Measurements from ENCODE around the gene BCAN. TPM values are rescaled to one million over a fixed set of nuclear protein-coding genes. Genes with fewer than 3 reads are reported as not detected.
"Not testable (repeated sequence)": the region's sequence is repeated elsewhere in the genome, so short reads cannot be mapped to it uniquely, and the experiment has no call there.

Gene BCAN
- total RNA-seq, 1 donor from 2014 or later: not detected

DNA sequence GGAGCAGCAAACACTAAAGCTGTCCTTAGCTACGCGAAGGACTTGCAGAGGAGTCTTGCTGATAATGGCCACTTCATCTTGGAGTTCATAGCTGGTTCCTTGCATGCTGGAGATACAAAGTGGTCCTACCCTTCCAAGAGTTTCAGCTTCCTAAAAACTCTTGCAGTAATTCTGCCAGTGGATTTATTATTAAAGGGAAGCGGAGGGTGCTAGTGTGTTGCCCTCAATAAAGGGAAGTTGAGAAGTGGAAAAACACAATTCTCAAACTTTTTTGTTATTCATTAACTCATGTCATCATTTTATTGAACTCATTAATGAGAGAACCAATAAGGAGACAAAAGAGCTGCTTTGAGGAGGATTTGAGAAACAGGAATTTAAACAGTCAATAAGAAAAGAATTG is 29.3 kb upstream of the BCAN start:
- intact Hi-C loops (cut with micrococcal nuclease): no loop called here

DNA sequence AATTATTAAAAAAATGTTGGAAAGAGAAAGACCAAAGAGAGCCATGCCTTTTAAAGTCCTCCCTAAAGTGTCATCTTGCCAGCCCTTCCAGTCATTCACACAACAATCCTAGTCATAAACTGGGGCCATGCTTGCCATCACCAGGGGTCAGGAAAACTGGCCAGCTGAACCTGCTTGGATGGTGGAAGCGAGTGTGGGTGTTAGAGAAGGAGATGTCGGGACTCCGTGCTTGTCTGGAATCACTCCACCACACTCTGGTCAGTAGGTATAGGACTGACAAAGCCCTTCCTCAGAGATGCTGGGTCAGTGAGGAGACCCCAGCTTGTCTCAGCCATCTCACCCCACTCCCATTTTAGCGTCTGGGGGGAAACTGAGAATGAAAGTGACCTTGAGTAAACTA is 26.0 kb upstream of the BCAN start:
- intact Hi-C loops (cut with micrococcal nuclease): no loop called here

DNA sequence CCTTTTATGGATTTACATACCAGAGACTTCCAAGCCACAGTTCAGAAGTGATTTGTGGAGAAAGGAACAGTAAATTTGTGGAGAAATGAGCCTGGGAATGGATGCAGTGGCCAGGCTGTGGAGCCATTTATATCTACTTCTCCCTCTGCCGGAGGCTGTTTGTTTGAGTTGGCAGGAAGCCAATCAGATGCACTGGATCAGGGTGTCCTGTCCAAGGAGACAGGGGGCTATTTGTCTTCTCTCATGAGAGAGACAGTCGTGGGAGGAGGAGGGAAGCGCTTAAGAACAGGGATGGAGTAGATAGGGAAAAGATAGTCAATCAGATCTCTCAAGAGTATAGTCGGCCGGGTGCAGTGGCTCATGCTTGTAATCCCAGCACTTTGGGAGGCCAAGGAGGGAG is 25.5 kb upstream of the BCAN start:
- intact Hi-C loops (cut with micrococcal nuclease): no loop called here

DNA sequence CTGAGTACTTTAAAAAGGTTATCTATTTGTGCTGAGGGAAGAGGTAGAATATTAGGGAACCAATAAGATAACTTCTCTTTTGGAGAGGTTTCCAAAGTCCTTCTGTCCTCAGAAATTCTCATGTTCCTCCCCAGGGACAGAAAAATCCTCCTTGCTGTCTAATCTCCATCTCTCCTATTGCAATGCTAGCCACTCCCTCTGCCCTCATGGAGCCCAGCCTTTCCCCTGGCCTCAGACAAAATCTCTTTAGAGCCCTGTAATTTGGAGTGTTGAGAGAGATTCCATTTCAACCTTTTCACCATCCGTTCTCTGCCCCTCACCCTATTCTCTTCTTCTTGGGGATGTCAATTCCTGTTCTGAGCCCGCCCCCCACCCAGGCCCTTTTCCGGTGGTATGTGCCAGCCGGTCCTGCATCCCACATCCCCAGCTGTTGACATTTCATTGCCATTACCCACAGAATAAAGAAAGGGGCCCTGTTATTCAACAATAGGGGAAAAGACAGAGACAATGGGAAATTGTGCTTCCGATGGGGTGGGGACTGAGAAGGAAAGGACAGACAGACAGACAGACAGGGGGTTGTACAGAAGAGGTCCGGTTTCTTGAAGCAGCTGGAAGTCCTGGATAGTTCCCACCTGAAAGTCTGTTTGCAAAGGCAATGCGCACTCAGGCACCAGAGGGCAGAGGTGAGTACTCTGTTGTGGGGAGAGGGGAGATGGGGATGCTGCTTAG is 22.9 kb upstream of the BCAN start, which contains the start of gene HAPLN2:
Gene HAPLN2, plus strand, starts transcription at position 563 of the 729 bp plus-strand sequence. CDS start 4,076 bp downstream, outside the sequence.
- intact Hi-C loops (cut with micrococcal nuclease): no loop called here

DNA sequence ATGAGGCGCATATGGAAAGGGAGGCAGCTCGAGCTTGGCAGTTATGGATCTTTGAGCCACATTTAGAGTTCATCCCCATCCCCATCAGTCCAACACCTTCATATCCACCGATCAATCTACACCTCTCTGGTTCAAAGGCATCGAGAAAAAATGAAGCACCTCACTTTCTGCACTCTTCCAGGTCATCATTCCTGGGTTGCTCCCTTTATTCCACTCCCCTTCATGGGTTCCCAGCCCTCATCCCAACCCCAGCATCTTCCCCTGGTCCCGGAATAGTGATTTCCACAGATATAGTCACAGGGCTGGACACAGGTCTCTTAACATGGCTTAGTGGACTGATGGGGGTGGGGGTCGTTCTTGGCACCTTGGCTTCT is 22.3 kb upstream of the BCAN start:
- intact Hi-C loops (cut with micrococcal nuclease): no loop called here

DNA sequence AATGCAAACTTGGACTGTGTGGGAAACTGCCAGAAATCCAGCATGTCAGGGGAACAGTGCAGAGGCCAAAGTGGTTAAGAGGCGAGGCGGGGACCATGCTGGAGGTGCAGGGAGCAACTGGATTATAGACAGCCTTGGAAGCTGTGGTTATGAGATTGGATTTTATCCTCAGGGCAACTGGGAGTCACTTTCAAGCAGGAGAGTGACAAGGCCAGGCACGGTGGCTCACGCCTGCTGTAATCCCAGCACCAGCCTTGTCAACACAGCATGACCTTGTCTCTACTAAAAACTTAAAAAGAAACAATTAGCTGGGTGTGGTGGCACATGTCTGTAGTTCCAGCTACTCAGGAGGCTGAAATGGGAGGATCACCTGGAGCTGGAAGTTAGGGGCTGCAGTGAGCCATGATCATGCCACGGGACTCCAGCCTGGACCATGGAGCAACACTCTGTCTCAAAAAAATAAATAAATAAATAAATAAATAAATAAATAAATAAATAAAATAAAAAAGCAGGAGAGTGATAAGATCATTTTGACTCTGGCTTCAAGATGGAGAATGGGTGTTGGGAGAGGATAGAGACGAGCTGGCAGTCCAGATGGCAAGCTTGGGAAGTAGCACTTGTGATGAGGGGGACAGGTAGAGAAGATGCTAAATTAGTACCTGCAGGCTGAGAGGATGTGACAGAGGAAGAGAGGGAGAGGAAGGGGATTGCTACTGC is 19.2 kb upstream of the BCAN start:
- intact Hi-C loops (cut with micrococcal nuclease): no loop called here

DNA sequence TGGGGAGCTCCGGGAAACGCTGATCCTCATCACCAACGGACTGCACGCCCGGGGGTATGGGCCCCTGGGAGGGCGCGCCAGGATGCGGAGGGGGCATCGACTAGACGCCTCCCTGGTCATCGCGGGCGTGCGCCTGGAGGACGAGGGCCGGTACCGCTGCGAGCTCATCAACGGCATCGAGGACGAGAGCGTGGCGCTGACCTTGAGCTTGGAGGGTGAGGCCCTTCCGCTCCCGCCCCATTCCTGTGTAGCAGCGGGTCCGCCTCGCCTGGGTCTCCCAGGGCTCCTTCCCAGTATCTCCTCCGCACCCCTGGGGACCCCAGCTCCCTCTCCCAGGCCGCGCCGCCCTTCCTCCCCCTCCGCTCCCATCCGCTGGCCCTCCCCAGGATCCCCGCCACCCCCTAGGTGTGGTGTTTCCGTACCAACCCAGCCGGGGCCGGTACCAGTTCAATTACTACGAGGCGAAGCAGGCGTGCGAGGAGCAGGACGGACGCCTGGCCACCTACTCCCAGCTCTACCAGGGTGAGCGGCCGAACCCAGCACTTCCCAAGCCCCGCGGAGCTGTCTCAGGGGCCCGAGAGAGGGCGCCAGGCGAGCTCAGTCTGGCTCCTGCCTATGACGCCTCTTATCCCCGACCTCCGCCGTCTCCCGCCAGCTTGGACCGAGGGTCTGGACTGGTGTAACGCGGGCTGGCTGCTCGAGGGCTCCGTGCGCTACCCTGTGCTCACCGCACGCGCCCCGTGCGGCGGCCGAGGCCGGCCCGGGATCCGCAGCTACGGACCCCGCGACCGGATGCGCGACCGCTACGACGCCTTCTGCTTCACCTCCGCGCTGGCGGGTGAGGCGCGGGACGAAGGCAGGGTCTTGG is 17.7 kb upstream of the BCAN start:
- intact Hi-C loops (cut with micrococcal nuclease): loop anchor here (1.0 kb wide), 1 partner anchor 144 kb away; no protein-coding TSS in a partner anchor

DNA sequence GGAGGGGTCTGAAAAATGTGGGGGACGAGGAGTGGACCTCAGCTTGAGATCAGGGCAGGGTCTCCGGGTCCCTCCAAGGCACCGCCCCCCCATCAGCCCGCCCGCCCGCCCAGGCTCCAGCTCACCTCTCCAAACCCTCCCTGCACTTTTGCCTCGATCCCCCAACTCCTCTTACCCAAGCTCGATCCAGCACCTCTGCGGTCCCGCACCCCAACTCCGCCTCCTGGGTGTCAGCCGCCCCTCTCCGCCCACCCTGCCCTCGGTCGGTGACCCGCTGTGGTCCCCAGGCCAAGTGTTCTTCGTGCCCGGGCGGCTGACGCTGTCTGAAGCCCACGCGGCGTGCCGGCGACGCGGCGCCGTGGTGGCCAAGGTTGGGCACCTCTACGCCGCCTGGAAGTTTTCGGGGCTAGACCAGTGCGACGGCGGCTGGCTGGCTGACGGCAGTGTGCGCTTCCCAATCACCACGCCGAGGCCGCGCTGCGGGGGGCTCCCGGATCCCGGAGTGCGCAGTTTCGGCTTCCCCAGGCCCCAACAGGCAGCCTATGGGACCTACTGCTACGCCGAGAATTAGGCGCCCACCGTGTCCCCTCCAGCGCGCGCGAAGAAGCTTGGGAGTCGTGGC is 17.0 kb upstream of the BCAN start:
- intact Hi-C loops (cut with micrococcal nuclease): loop anchor here (1.0 to 5.0 kb wide), 2 partner anchors 143 to 267 kb away; partner anchors contain the start of gene PEAR1

DNA sequence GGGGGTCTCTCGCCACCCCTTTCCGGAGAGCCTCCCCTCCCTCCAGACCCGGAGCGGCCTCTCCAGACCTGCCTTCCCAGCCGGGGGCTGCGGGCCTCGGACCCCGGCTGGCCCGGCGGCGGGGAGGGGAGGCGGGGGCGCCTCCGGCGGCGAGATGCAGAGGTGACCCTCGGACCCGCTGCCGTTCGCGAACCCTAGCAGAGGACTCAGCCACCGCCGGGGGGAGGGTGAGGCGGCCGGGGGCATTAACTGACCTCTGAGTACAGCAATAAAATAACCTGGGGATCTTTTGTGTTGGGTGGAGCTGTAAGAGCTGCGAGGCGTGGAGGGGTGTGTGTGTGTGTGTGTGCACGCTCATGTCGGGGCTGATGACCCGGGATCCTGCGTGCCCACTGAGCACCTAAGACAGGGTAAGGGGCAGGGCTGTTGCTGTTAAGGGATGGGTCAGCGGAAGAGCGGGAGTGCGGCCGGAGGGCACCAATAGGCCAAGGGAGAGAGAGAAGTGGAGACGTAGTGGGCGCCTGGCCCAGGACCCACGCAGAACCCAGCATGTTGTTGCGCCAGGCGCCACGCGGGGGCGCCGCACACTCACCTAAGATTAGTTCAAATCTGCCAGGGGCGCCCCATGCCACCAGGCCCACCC is 16.4 kb upstream of the BCAN start:
- intact Hi-C loops (cut with micrococcal nuclease): loop anchor here (1.0 to 5.0 kb wide), 5 partner anchors 17 to 267 kb away; partner anchors contain the start of genes BCAN and PEAR1

DNA sequence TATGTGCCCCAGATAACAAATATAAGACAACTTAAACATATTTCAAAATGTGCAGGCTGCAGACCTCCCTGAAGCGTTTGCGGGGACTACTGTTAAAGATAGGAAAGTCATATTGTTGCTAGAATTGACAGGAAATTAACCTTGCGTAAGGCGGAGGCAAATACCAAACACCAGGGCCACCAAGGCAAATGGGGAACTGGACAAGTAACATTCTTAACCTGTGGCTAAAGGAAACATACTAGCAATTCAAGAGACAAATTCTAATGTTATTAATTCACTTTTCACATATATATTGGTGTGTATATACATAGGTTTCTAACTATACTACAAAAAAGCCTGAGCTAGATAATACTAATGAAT is 15.9 kb upstream of the BCAN start:
- intact Hi-C loops (cut with micrococcal nuclease): loop anchor here (1.0 to 5.0 kb wide), 5 partner anchors 17 to 266 kb away; partner anchors contain the start of genes BCAN and PEAR1

DNA sequence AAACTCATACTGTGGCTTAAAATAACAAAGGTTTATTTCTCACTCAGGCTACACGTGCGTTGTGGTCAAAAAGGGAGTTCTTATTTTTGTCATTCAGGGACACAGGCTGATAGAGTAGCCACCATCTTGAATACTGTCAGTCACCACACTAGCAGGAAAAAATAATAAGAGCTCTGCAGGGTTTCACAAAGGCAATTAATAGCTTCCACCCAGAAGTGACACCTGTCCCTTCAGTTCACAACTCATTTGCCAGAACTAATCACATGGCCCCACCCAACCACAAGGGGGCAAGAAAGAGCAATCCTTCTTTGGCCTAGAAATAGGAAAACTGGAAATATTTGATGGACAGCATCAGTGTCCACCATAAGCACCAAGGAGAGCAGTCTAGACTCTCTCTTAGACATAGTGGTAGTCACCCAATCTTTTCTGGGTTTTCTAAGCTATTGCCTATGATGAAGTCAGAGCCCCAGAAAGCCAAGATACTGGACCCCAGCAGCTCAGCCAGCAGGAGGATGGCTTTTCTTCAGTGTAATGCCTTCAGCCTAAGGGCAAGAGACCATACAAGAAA is 14.5 kb upstream of the BCAN start:
- intact Hi-C loops (cut with micrococcal nuclease): loop anchor here (1.0 to 5.0 kb wide), 3 partner anchors 15 to 265 kb away; partner anchors contain the start of genes BCAN and PEAR1

DNA sequence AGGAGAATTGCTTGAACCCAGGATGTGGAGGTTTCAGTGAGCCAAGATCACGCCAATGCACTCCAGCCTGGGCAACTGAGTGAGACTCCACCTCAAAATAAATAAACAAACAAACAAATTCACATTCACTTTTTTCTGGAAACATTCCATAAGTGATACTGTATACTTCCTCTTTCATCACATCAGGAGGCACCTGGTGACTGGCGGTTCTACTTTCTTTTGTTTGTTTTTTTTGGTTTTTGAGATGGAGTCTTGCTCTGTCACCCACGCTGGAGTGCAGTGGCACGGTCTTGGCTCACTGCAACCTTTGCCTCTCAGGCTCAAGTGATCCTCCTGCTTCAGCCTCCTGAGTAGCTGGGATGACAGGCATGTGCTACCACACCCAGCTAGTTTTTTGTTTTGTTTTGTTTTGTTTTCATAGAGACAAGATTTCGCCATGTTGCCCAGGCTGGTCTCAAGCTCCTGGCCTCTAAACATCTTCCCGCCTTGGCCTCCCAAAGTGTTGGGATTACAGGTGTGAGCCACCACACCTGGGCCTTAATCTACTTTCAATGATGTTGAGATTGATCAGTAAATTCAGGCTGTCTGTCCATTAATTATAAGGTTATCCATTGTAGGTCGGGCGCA is 12.0 kb upstream of the BCAN start:
- intact Hi-C loops (cut with micrococcal nuclease): loop anchor here (5.0 kb wide), 1 partner anchor 262 kb away; the partner anchor contains the start of gene PEAR1

DNA sequence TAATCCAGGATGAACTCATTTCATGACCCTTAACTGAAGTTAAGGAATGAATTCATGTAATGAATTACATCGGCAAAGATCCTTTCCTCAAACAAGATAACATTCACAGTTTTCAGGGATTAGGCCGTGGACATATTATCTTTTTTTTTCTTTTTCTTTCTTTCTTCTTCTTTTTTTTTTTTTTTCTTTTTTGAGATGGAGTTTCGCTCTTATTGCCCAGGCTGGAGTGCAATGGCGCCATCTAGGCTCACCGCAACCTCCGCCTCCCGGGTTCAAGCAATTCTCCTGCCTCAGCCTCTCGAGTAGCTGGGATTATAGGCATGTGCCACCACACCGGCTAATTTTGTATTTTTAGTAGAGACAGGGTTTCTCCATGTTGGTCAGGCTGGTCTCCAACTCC is 10.8 kb upstream of the BCAN start:
- intact Hi-C loops (cut with micrococcal nuclease): not testable (repeated sequence)

DNA sequence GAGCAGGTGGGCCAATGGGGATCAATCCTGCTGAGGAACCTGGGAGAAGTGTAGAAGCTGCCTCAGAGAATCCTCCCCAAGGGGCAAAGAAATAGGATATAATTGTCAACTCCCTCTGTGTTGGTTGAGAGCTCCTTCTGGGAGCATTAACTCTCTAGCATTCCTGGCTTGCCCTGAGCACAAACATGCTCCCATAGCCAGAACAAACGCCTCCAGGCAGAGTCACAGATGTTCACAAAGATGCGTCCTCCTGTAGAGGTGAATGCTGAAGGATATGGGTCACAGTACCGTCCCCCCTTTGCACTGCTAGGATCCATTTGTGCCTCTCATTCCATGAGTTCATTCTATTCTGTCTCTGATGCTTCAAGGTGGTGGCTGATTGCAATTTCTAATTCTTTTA is 9.6 kb upstream of the BCAN start:
- intact Hi-C loops (cut with micrococcal nuclease): no loop called here

DNA sequence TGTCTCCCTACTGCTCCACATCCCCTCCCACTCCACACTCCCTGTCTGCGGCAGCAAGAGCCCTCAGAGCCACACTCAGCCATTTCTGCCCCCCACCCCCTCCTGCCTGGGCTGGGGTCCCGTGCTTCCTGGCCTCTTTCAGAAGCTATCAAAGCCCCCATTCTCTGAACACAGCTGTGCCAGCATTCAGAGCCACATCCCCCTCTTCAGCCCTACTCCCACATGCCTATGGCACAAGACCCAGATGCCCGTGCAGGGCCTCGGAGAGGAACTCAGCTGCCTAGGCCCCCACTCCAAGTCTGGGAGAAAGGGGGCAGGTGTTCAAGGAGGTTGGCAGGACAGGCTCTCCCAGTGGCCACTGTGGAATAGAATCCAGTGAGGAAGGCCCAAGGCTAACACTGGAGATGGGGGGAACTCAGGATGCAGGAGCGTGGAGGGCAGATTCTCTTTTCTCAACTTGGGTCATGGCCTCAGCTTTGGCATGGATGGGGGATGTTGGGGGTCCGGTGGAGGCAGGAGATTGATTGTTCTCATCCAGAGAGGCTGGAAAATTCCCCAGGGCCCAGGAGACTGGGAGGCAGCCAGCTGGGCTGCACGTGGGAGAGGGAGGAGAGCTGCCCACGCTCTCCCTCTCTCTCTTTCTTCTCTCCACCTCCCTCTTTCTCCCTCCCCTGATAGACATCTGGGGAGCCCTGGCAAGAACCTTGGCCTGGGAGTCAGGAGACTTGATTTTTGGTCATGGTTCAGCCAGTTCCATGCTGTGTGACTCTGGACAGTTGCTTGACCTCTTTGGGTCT is 3.5 kb upstream of the BCAN start:
- intact Hi-C loops (cut with micrococcal nuclease): no loop called here

DNA sequence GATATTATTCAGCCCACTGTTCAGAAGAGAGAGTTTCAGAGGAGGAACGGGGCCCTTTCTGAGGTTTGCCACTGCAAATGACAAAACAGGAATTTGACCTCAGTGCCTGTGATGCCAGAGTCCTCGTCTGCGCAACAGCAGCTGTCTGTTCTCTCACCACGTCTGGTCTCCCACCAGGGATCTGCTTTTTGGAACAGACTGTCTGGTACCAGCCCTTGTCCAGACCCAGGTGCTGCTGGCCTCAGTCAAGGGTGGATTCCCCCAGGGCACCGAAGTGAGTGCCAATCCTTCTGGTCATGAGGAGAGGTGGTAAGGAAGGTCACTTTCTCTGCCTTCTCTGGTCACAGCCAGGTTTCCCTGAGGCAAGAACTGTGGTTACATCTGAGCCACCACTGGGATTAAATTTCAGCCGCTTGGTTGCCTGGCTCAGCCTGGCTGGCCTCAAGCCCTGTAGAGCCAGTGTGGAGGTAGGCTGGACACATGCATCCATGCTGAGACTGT is 2.3 kb upstream of the BCAN start:
- intact Hi-C loops (cut with micrococcal nuclease): no loop called here

DNA sequence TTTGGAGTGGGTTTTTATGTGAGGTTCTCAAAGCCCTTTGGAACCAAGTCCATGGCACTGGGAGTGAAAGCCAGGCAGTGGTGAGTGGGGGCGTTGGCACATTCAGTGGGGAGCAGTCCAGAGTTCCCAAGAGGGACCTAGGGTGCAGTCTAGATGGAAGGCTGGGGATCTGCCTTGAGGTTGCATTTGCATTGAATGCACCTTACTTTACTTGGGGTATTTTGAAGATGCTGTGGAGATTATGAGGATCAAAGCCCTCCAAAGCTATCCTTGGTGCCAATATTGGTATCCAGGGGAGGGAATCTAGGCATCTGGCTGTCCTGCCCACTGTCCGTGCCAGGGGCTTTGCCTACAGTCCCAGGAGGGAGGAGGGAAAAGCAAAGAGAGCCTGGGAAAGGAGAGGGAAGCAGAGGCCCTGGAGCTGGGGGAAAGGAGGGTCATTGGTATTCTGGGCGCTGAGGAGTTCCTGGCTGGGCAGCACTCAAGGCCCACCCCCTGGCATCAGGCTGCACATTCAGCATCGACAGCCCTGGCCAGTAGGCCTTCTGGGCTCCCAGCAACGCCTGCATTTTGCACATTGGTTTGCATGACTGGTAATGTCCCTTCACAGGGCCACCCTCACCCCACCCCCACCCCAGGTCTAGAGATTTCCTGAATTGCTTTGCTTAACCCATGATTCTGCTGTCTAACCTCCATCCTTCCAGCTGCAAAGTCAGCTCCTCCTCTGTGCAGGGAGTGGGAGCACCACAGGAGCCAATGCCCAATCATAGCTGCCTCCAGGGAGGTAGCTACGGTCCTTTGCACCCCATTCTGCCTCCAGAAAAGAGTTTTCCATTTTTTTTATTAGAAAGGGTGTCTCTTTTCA is 843 bp upstream of the BCAN start:
- intact Hi-C loops (cut with micrococcal nuclease): no loop called here
